NB4 (cell line): ENCODE results near the gene FAM110C.

Experiments used
- CTCF ChIP-seq: IDR thresholded peaks from one replicate; pipeline ENCODE4 v1.5.1; 2012; ENCODE audit warnings: low read depth, low read length
- MAX ChIP-seq: IDR thresholded peaks from 2 replicates; pipeline ENCODE4 v1.6.1; 2011; ENCODE audit warnings: low read depth, low read length
- MYC ChIP-seq: IDR thresholded peaks from 2 replicates; pipeline ENCODE4 v1.6.1; 2011; ENCODE audit warnings: low read depth, low read length
- POLR2A ChIP-seq: IDR thresholded peaks from 2 replicates; pipeline ENCODE4 v1.6.1; 2011; ENCODE audit warnings: mild to moderate bottlenecking; ENCODE audit not compliant: insufficient read length; ENCODE audit errors: extremely low read depth

GRCh38 chr2:65121-65520, 18.8 kb upstream of the FAM110C start:
- TF ChIP-seq CTCF (no peak), POLR2A (no peak), MAX (no peak), MYC (no peak)
